IPS-20b (cell line): ENCODE results near the gene AKAIN1.
A peak's percentile ranks its signal among the peaks of the same experiment; 100 is the strongest.

ENCODE experiments used
- H3K27ac ChIP-seq: one replicate; pipeline ENCODE4 v1.5.1; 2013; ENCODE audit warnings: low read length
- H3K27me3 ChIP-seq: 2 replicates; pipeline ENCODE4 v1.6.1; 2013; ENCODE audit warnings: mild to moderate bottlenecking, low read length, inconsistent platforms; ENCODE audit not compliant: insufficient read depth
- H3K36me3 ChIP-seq: 2 replicates; pipeline ENCODE4 v1.6.1; 2013; ENCODE audit warnings: low read depth, mild to moderate bottlenecking, inconsistent platforms, low read length, moderate library complexity; ENCODE audit not compliant: insufficient read depth
- H3K4me1 ChIP-seq: 2 replicates; pipeline ENCODE4 v1.6.1; 2013; ENCODE audit warnings: mild to moderate bottlenecking, control low read depth, inconsistent platforms, low read length, moderate library complexity; ENCODE audit not compliant: insufficient read depth
- H3K4me3 ChIP-seq: 2 replicates; pipeline ENCODE4 v1.5.1; 2013; ENCODE audit warnings: mild to moderate bottlenecking, low read length, inconsistent platforms
- H3K9ac ChIP-seq: 2 replicates; pipeline ENCODE4 v1.6.1; 2013; ENCODE audit warnings: low read depth, mild to moderate bottlenecking, inconsistent platforms, low read length, moderate library complexity
- H3K9me3 ChIP-seq: 2 replicates; pipeline ENCODE4 v1.6.1; 2013; ENCODE audit warnings: mild to moderate bottlenecking, low read depth, low read length, inconsistent platforms; ENCODE audit not compliant: insufficient read depth

The AKAIN1 gene

DNA sequence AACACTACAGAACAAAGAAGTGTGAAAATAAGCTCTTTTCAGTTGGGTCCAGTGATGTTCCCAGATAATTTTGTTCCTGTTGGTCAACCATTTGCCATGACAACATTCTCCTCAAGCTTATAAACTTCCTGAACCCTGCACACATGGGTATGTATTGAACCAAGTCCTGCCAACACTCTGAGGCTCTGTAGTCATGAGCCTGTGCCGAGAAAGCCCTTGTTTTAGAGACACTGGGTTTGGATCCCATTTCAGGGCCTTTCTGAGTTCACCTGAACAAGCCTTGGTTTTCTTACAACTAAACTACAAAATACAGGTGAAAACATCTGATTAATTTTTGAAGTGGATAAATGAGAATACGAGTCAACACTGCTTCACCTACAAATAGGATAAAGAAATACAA lies 38.5 kb downstream of the AKAIN1 start:
- H3K9me3 ChIP-seq = no peaks in the 10 kb centered on the region
- no peak overlapping the region for H3K4me3 ChIP-seq
- H3K9ac ChIP-seq = no peak overlapping the region
- H3K27ac ChIP-seq = no peak overlapping the region
- H3K4me1 ChIP-seq = peaks cover 8% of the 10 kb centered on the region
- no peaks in the 10 kb centered on the region for H3K36me3 ChIP-seq
- no peaks in the 10 kb centered on the region for H3K27me3 ChIP-seq

DNA sequence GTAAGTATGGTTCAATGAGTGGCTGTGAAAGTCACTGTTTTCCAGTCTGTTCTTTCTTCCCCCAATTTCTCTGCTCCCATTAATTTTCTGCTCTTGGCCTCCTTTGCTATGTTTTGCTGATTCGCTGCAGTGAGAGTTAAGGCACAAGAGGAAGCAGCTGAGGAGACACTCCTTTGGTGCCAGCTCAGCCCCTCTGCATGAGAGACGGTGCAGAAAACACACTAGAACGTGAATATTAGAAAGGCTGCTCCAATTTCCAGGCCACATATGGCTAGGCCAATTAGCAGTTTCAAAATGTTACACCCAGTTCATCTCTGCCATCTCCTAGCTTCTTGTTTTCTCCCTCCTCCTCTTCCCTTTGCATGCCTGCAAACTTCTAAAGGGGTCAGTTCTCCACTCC lies 38.9 kb downstream of the AKAIN1 start:
- H3K27me3 ChIP-seq = no peaks in the 10 kb centered on the region
- no peak overlapping the region for H3K9ac ChIP-seq
- H3K27ac ChIP-seq = no peak overlapping the region
- no peaks in the 10 kb centered on the region for H3K36me3 ChIP-seq
- H3K9me3 ChIP-seq = no peaks in the 10 kb centered on the region
- H3K4me1 ChIP-seq = peaks cover 8% of the 10 kb centered on the region
- H3K4me3 ChIP-seq = no peak overlapping the region

DNA sequence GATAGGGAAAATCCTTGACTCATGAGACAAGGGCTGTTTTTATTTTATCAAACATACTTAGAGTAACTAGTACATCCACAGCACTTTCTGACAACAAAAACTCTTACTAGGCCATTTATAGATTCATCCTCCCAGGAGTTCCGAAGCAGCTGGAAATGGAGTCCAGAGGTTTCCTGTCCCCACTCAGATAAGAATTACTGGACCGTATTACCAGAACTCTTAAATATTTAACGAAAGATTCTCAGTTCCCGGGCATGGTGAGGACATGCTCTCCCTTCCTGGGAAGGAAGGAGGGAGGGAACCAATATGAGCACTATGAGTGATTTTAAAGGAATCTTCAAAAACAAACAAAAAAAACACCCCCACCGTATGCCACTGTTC lies 41.2 kb downstream of the AKAIN1 start:
- Histone ChIP-seq H3K9ac (no peak overlapping the region), H3K4me3 (no peak overlapping the region), H3K36me3 (no peaks in the 10 kb centered on the region), H3K4me1 (peaks cover 14% of the 10 kb centered on the region; the same call in 1 of the 2 replicates), H3K9me3 (no peaks in the 10 kb centered on the region), H3K27me3 (no peaks in the 10 kb centered on the region), H3K27ac (no peak overlapping the region)

DNA sequence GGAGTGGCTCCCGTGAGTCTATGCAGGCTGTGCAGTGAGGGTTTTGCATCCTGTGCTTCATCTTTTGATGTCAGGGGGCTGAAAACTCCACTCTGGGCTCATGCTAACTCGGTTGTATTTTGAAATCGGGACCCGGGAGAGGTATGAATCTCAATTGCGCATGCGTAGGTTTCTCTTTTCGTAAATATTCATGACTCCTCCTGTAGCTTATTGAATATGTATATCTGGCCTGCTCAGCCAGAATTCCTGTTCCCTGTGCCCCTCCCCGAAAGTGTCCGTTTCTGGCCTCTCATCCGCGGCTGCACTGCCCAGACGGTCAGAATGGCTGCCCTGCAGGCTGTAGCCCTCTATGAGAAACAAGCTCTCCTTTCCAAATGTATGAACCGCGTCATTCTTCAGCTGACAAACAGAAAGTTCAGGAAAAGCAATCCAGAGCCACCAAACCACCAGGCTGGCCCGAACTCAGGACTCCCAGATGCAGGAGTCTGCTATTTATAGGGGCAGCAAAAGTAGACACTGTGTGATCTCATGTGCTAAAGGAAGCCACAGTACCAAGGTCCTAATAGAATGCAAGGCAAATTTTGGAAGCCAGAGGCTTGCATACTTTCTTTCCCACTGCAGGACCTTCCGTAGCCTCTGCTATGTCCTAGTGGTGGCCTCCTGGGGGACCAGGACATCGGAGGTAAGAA lies 41.7 kb downstream of the AKAIN1 start:
- H3K9ac ChIP-seq = no peak overlapping the region
- H3K27ac ChIP-seq = no peak overlapping the region
- no peaks in the 10 kb centered on the region for H3K36me3 ChIP-seq
- no peaks in the 10 kb centered on the region for H3K27me3 ChIP-seq
- H3K4me3 ChIP-seq = no peak overlapping the region
- no peaks in the 10 kb centered on the region for H3K9me3 ChIP-seq
- H3K4me1 ChIP-seq = peaks cover 14% of the 10 kb centered on the region; the same call in 1 of the 2 replicates

DNA sequence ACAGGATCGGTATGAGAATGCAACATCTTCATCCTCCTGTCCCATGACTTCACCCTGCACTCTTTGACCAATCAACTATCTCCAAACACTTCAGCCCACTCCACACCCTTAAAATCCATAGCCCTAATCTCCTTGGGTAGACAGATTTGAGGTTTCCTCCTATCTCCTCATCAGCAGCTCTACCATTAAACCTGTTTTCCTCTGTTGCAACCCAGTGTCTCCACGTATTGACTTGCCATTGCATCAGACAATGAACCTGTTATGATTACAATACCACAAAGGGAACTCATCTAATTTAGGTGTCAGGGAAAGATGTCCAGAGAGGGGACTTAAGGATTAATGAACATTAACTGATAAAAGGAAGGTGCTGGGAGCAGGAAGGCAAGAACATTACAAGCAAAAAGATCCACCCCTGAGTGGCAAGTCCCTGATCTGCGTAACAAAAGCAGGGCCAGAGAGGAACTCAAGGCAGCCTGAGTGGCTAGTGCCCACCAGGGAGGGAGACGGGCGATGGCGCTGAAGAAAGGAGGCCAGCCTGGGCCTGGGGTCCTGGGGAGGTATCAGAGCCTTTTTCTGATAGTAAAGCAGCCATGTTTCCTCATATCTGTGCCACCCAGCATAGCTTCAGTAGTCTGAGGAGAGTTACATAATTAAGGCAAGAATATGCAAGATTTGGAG lies 44.6 kb downstream of the AKAIN1 start:
- H3K4me3 ChIP-seq = peak overlapping the region; percentile 36; the same call in 1 of the 2 replicates
- H3K27me3 ChIP-seq = no peaks in the 10 kb centered on the region
- no peaks in the 10 kb centered on the region for H3K36me3 ChIP-seq
- H3K27ac ChIP-seq = no peak overlapping the region
- H3K9me3 ChIP-seq = no peaks in the 10 kb centered on the region
- H3K4me1 ChIP-seq = peaks cover 14% of the 10 kb centered on the region; the same call in 1 of the 2 replicates
- no peak overlapping the region for H3K9ac ChIP-seq

DNA sequence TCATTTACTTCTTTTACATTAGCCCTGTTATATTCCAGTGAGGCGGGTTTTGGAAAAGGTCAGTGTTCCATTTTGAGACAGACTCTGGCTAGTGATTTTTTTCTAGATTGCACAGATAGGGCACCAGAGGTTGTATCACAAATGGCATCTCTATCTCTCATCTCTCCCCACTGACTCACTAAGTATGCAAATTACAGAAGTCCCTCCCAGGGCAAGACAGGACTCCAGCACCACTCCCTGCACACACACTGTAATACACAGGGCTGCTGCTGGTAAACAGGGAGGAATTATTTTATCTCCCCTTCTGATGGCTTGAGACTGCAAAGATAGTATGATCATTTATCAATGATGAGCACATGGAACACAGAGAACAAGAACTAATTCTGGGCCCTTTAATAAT lies 46.2 kb downstream of the AKAIN1 start:
- Histone ChIP-seq H3K27ac (no peak overlapping the region), H3K9ac (no peak overlapping the region), H3K9me3 (no peaks in the 10 kb centered on the region), H3K4me1 (peaks cover 14% of the 10 kb centered on the region; the same call in 1 of the 2 replicates), H3K27me3 (no peaks in the 10 kb centered on the region), H3K36me3 (no peaks in the 10 kb centered on the region), H3K4me3 (no peak overlapping the region)

DNA sequence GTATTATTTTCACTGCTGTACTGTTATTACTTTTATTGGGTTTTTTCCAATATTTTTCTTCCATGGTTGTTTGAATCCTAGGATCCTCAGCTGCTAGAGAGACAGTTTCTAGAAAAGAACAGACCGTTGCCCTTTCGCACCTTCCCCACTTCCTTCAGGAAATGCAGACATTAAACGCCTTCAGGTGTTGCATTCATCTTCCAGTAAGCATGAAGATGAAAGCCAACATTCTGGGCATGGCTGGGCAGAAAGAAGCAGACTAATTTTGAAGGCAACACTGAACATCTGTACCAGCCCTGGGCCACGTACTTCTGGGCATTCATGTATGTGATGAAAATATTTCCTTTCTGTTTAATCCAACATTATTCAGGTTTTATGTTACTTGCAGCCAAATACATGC lies 51.0 kb downstream of the AKAIN1 start:
- H3K9ac ChIP-seq = no peak overlapping the region
- H3K4me3 ChIP-seq = no peak overlapping the region
- no peaks in the 10 kb centered on the region for H3K36me3 ChIP-seq
- H3K27ac ChIP-seq = no peak overlapping the region
- H3K27me3 ChIP-seq = no peaks in the 10 kb centered on the region
- H3K4me1 ChIP-seq = no peaks in the 10 kb centered on the region; the same call in 1 of the 2 replicates
- H3K9me3 ChIP-seq = no peaks in the 10 kb centered on the region

DNA sequence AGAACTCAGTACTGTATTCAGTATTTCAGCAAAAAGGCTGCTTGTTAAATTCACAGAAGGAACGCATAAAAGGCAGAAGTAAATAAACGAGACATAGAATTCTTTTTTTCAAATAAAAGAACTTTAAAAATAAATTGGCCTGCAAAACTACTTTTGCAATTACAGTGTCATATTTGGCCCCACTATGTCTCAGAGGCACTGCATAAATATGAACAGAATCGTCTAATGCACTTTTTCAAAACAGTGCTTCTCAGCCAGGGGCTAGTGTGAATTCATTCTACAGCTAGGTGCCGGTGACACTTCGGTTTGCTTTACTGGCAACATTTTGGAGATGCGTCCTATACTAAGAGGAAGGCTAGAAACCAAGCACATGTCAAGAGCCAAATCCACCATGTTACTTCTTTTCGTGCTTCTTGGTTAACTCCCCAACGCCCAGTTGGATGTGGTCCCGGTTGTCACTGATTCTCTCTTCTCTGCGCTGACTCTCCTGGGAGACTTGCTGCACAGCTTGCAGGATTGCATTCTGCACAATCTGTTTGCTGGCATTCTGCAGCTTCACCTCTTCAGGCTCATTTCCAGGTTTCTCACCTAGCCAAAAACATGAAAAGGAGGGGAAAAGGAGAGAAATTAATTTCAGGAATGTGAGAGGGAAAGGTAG lies 51.8 kb downstream of the AKAIN1 start:
- H3K27ac ChIP-seq = no peak overlapping the region

DNA sequence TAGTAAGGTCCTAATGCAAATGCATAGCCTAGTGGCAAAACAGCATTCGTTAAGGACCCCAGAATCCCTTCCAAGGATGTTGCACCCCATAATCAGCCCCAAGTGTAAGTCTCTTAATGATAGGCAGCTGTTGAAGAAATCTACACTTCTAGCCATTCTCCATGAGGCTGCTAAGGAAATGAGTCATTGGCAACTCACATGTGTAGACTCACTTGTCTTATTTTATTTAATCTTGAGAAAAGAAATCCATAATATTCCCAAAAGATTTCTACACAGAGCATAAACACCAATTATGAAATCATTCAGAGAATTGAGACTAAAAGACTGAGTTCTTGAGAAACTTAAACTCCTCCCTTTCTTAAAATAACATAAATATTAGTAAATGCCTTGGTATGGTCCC lies 52.4 kb downstream of the AKAIN1 start:
- H3K4me1 ChIP-seq = no peaks in the 10 kb centered on the region
- no peak overlapping the region for H3K9ac ChIP-seq
- no peaks in the 10 kb centered on the region for H3K9me3 ChIP-seq
- H3K27ac ChIP-seq = no peak overlapping the region
- no peaks in the 10 kb centered on the region for H3K27me3 ChIP-seq
- H3K4me3 ChIP-seq = no peak overlapping the region
- H3K36me3 ChIP-seq = no peaks in the 10 kb centered on the region

More for the DNA sequence above, 51.8 kb downstream of the AKAIN1 start:
- Histone ChIP-seq H3K9ac (no peak overlapping the region), H3K4me3 (no peak overlapping the region), H3K4me1 (no peaks in the 10 kb centered on the region), H3K27me3 (no peaks in the 10 kb centered on the region), H3K36me3 (no peaks in the 10 kb centered on the region), H3K9me3 (no peaks in the 10 kb centered on the region)

DNA sequence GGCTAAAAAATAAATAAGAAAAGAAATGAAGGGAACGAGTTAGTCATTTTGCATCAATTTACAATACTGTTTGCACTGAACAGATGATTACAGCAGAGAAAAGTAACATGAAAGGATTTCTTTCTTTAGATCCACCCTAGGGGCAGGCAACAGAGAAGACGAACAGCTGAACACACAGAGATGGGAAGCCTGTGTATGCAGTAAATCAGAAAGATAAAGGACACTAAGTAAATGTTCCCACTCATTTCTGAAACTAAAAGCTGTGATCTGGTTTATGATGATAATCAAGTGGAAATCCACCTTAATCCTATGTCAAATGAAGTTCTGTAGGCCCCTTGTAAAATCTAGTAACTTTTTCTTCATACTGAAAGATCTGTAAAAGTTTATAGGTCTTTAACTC lies 54.2 kb downstream of the AKAIN1 start:
- Histone ChIP-seq H3K4me3 (no peak overlapping the region), H3K27me3 (no peaks in the 10 kb centered on the region)

DNA sequence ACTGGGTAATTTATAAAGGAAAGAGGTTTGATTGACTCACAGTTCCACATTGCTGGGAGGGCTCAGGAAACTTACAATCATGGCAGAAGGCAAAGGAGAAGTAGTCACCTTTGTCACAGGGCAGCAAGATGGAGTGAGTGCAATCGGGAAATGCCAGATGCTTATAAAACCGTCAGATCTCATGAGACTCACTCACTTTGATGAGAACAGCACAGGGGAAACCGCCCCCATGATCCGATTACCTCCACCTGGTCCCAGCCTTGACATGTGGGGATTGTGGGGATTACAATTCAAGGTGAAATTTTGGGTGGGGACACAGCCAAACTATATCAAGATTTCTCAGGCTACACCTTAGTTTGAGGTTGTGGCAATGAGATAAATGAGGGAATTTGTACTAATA lies 54.9 kb downstream of the AKAIN1 start:
- no peaks in the 10 kb centered on the region for H3K36me3 ChIP-seq
- no peak overlapping the region for H3K27ac ChIP-seq
- no peak overlapping the region for H3K9ac ChIP-seq
- no peaks in the 10 kb centered on the region for H3K9me3 ChIP-seq
- H3K4me1 ChIP-seq = no peaks in the 10 kb centered on the region
- no peak overlapping the region for H3K4me3 ChIP-seq
- H3K27me3 ChIP-seq = no peaks in the 10 kb centered on the region

More for the DNA sequence above, 54.2 kb downstream of the AKAIN1 start:
- no peaks in the 10 kb centered on the region for H3K36me3 ChIP-seq
- H3K9ac ChIP-seq = no peak overlapping the region
- no peak overlapping the region for H3K27ac ChIP-seq
- H3K9me3 ChIP-seq = no peaks in the 10 kb centered on the region
- no peaks in the 10 kb centered on the region for H3K4me1 ChIP-seq

DNA sequence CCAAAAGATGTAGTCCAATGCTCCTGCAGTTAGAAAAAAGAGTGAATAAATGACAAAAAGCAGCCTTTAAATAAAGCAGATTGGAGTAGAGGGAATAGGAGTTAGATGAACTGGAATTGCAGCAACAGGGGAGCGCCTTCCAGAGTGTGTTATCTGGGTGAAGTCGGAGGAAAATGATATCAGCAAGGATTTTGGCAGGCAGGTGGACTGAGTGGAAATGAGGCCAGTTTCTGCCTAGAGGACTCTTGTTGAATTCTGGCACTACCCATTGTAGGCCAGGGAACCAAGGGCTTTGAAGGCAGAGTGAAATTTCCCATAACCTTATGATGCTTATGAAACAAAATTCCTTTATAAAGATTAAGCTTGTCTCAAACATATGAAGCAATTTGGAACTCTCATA lies 59.8 kb downstream of the AKAIN1 start:
- Histone ChIP-seq H3K9me3 (no peaks in the 10 kb centered on the region), H3K4me1 (no peaks in the 10 kb centered on the region), H3K27me3 (no peaks in the 10 kb centered on the region), H3K9ac (no peak overlapping the region), H3K36me3 (no peaks in the 10 kb centered on the region), H3K4me3 (no peak overlapping the region), H3K27ac (no peak overlapping the region)
